Measurements from ENCODE around the gene RET.

- TF ChIP-seq, protein P1, sequence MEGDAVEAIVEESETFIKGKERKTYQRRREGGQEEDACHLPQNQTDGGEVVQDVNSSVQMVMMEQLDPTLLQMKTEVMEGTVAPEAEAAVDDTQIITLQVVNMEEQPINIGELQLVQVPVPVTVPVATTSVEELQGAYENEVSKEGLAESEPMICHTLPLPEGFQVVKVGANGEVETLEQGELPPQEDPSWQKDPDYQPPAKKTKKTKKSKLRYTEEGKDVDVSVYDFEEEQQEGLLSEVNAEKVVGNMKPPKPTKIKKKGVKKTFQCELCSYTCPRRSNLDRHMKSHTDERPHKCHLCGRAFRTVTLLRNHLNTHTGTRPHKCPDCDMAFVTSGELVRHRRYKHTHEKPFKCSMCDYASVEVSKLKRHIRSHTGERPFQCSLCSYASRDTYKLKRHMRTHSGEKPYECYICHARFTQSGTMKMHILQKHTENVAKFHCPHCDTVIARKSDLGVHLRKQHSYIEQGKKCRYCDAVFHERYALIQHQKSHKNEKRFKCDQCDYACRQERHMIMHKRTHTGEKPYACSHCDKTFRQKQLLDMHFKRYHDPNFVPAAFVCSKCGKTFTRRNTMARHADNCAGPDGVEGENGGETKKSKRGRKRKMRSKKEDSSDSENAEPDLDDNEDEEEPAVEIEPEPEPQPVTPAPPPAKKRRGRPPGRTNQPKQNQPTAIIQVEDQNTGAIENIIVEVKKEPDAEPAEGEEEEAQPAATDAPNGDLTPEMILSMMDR (CRISPR knock-in tag; IDR thresholded peaks at IDR 0.05): no peak
- no peak for TF ChIP-seq ZNF768 (CRISPR knock-in tag; IDR thresholded peaks at IDR 0.05)
- TF ChIP-seq, protein P2, sequence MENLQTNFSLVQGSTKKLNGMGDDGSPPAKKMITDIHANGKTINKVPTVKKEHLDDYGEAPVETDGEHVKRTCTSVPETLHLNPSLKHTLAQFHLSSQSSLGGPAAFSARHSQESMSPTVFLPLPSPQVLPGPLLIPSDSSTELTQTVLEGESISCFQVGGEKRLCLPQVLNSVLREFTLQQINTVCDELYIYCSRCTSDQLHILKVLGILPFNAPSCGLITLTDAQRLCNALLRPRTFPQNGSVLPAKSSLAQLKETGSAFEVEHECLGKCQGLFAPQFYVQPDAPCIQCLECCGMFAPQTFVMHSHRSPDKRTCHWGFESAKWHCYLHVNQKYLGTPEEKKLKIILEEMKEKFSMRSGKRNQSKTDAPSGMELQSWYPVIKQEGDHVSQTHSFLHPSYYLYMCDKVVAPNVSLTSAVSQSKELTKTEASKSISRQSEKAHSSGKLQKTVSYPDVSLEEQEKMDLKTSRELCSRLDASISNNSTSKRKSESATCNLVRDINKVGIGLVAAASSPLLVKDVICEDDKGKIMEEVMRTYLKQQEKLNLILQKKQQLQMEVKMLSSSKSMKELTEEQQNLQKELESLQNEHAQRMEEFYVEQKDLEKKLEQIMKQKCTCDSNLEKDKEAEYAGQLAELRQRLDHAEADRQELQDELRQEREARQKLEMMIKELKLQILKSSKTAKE (CRISPR knock-in tag; IDR thresholded peaks at IDR 0.05; ENCODE audit: borderline replicate concordance): no peak
- TF ChIP-seq ZNF282 (IDR thresholded peaks at IDR 0.05; ENCODE audit: partially characterized antibody): no peak
- TF ChIP-seq ZNF543 (CRISPR knock-in tag; IDR thresholded peaks at IDR 0.05): no peak
- TF ChIP-seq U2AF1 (optimal IDR thresholded peaks at IDR 0.05; ENCODE audit: low read depth, low read length): no peak
- TF ChIP-seq, protein P3, sequence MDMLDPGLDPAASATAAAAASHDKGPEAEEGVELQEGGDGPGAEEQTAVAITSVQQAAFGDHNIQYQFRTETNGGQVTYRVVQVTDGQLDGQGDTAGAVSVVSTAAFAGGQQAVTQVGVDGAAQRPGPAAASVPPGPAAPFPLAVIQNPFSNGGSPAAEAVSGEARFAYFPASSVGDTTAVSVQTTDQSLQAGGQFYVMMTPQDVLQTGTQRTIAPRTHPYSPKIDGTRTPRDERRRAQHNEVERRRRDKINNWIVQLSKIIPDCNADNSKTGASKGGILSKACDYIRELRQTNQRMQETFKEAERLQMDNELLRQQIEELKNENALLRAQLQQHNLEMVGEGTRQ (IDR thresholded peaks at IDR 0.05; ENCODE audit: low read depth, low read length): no peak
- TF ChIP-seq, protein P3 (CRISPR knock-in tag; IDR thresholded peaks at IDR 0.05; ENCODE audit: borderline replicate concordance): no peak
- TF ChIP-seq KDM5A (IDR thresholded peaks at IDR 0.05; ENCODE audit: borderline replicate concordance, low read length): no peak
These were observed 37.0 kb upstream of the RET start for GRCh38 chr10:43039624-43040481.

Measured in HepG2 (cell line).